ENCODE measurements around the gene KAT2B.

GRCh38 chr3:20057612-20058180 lies 17.4 kb downstream of the KAT2B start:
- TF ChIP-seq POLR2AphosphoS5 (IDR thresholded peaks at IDR 0.05; ENCODE audit: borderline replicate concordance, low read depth, low read length) (no peak), EZH2 (IDR thresholded peaks at IDR 0.05) (no peak)

All from SK-N-MC (cell line).